Neural crest cell (in vitro differentiated cells): ENCODE results near the gene HDGFL1. TPM values are rescaled to one million over a fixed set of nuclear protein-coding genes. Genes with fewer than 3 reads are reported as not detected.
A peak's percentile ranks its signal among the peaks of the same experiment; 100 is the strongest.

Source experiments
- DNase-seq: peaks from one replicate; pipeline ENCODE4 v3.0.0; 2021; ENCODE audit warnings: low read depth, mixed read lengths, low spot score
- H3K27ac Mint-ChIP-seq: one replicate; pipeline ENCODE4 v1.8.0; 2021; ENCODE audit warnings: mild to moderate bottlenecking, mixed read lengths; ENCODE audit not compliant: unreplicated experiment
- H3K27me3 Mint-ChIP-seq: 2 replicates; pipeline ENCODE4 v1.8.0; 2021; ENCODE audit warnings: low read depth, mild to moderate bottlenecking, mixed read lengths
- H3K36me3 Mint-ChIP-seq: 2 replicates; pipeline ENCODE4 v1.8.0; 2021; ENCODE audit warnings: low read depth, mild to moderate bottlenecking, mixed read lengths
- H3K4me1 Mint-ChIP-seq: 2 replicates; pipeline ENCODE4 v1.8.0; 2021; ENCODE audit warnings: mixed read lengths
- H3K4me3 Mint-ChIP-seq: one replicate; pipeline ENCODE4 v1.8.0; 2021; ENCODE audit warnings: mild to moderate bottlenecking, mixed read lengths
- H3K9me3 Mint-ChIP-seq: 2 replicates; pipeline ENCODE4 v1.8.0; 2021; ENCODE audit warnings: mixed read lengths
- CTCF ChIP-seq: fragments of 200-600 bp; sonication (generic); conservative IDR thresholded peaks from 2 replicates; pipeline ENCODE4 v1.5.0; 2021; ENCODE audit warnings: antibody characterized with exemption, mild to moderate bottlenecking
- total RNA-seq: library from RNA; stranded (reverse); gene quantifications from 2 replicates; pipeline ENCODE4 v1.2.1, GENCODE V29; 2021

Gene HDGFL1
- total RNA-seq, 1 donor from 2014 or later, result not detected

DNA sequence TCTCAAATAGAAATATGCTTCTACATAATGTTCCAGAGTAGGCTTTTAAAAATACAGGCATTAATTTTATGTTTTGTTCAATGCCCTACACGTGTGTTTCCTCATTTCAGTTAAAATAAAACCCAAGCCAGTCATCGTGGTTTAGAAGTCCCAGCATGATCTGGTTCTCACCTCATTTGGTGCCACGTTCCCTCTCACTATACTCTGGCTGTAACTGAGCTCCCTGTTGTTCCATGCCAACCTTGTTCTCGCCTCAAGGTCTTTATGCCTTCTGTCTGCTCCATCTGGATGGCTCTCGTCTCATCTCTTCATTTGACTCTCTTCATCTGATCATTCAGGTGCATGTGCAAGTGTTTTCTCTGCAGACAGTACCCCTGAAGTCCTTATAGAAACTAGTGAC, 32.6 kb downstream of the HDGFL1 start:
- Mint-ChIP-seq H3K4me1 (peaks cover 23% of the 10 kb centered on the region), H3K27ac (no peak overlapping the region), H3K27me3 (no peaks in the 10 kb centered on the region), H3K4me3 (no peak overlapping the region), H3K36me3 (peaks cover 7% of the 10 kb centered on the region), H3K9me3 (peaks cover 14% of the 10 kb centered on the region)
- DNase-seq, result no peak
- TF ChIP-seq CTCF, result no peak

- no peak for TF ChIP-seq CTCF
- peaks cover 7% of the 10 kb centered on the region for H3K36me3 Mint-ChIP-seq
- H3K4me3 Mint-ChIP-seq, result no peak overlapping the region
- H3K4me1 Mint-ChIP-seq, result peaks cover 8% of the 10 kb centered on the region
- no peaks in the 10 kb centered on the region for H3K27me3 Mint-ChIP-seq
- peaks cover 14% of the 10 kb centered on the region for H3K9me3 Mint-ChIP-seq
- H3K27ac Mint-ChIP-seq, result no peak overlapping the region
- no peak for DNase-seq
Measured at GRCh38 chr6:22605736-22606135, 36.4 kb downstream of the HDGFL1 start.

DNA sequence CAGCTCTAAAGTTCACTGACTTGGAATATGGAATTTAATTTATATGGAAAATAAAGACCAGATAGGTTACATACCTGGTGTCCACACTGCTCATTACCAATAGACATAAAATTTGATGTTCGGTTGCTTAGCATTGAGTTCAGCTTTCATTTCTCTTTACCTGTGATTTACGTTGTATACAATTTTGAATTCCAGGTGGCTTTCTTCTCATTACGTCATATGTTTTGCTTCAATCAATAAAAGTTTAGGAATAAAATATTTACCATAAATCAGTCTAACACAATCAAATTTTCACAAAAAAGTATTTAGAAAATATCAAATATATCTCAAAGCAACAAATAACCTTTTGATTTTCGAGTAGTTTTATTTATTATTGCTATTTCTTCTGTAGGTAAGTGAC, 40.8 kb downstream of the HDGFL1 start:
- DNase-seq, result no peak
- no peak overlapping the region for H3K4me3 Mint-ChIP-seq
- H3K4me1 Mint-ChIP-seq, result peaks cover 43% of the 10 kb centered on the region
- TF ChIP-seq CTCF, result no peak
- no peaks in the 10 kb centered on the region for H3K27me3 Mint-ChIP-seq
- H3K36me3 Mint-ChIP-seq, result peaks cover 2% of the 10 kb centered on the region
- no peaks in the 10 kb centered on the region for H3K9me3 Mint-ChIP-seq
- H3K27ac Mint-ChIP-seq, result no peak overlapping the region

DNA sequence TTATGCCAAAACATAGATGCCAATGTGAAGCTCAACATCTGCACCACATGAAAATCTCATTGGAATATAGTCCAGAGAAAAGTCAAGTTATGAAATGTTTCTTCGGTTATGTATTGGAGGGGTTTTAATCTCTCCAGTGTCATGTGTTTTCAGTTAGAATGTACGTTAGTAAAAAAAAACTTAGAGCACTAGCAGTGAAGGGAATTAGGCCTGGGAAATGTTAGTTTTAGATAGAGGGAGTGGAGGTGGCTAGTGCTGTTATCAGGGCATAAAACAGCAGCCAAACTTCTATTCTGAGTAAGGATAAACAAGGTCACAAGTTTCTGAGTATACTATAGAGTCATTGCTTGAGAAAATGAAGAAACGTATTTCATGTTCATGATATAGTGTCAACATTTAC, 42.9 kb downstream of the HDGFL1 start:
- Mint-ChIP-seq H3K9me3 (no peaks in the 10 kb centered on the region), H3K36me3 (peaks cover 6% of the 10 kb centered on the region), H3K27ac (no peak overlapping the region), H3K4me1 (peaks cover 38% of the 10 kb centered on the region), H3K27me3 (no peaks in the 10 kb centered on the region), H3K4me3 (no peak overlapping the region)
- no peak for DNase-seq
- TF ChIP-seq CTCF, result no peak

- Mint-ChIP-seq H3K9me3 (peaks cover 3% of the 10 kb centered on the region), H3K4me1 (peaks cover 38% of the 10 kb centered on the region), H3K27me3 (no peaks in the 10 kb centered on the region), H3K36me3 (peaks cover 6% of the 10 kb centered on the region), H3K4me3 (no peak overlapping the region), H3K27ac (no peak overlapping the region)
- no peak for DNase-seq
- TF ChIP-seq CTCF, result no peak
Measured at GRCh38 chr6:22613051-22613450, 43.7 kb downstream of the HDGFL1 start.

GRCh38 chr6:22613695-22614094, 44.3 kb downstream of the HDGFL1 start:
- no peaks in the 10 kb centered on the region for H3K27me3 Mint-ChIP-seq
- DNase-seq, result no peak
- TF ChIP-seq CTCF, result no peak
- H3K4me1 Mint-ChIP-seq, result peaks cover 38% of the 10 kb centered on the region
- H3K36me3 Mint-ChIP-seq, result peaks cover 10% of the 10 kb centered on the region
- peaks cover 6% of the 10 kb centered on the region for H3K9me3 Mint-ChIP-seq
- H3K4me3 Mint-ChIP-seq, result peak overlapping the region; percentile 47
- H3K27ac Mint-ChIP-seq, result peak overlapping the region; percentile 69
